22Rv1 (cell line): Measurements from ENCODE around the gene MCUB.
"Not testable (repeated sequence)": the region's sequence is repeated elsewhere in the genome, so short reads cannot be mapped to it uniquely, and the experiment has no call there.

Source experiments
- H3K27ac ChIP-seq: fragments of 450-650 bp; 2 replicates; pipeline ENCODE4 v1.5.1; 2017
- CTCF ChIP-seq: fragments of 450-650 bp; IDR thresholded peaks from 2 replicates; pipeline ENCODE4 v1.5.1; 2017; ENCODE audit warnings: mild to moderate bottlenecking
- ZFX ChIP-seq: fragments of 450-650 bp; IDR thresholded peaks from 2 replicates; pipeline ENCODE4 v1.6.1; 2017; ENCODE audit warnings: antibody characterized with exemption, borderline replicate concordance

Gene MCUB

GRCh38 chr4:109589119-109589518 is 29.1 kb downstream of the MCUB start:
- no peak overlapping the region for H3K27ac ChIP-seq
- TF ChIP-seq CTCF (no peak), ZFX (no peak)

- no peak for TF ChIP-seq CTCF
- no peak for TF ChIP-seq ZFX
- H3K27ac ChIP-seq, result no peak overlapping the region
Measured at GRCh38 chr4:109589605-109590004, 29.6 kb downstream of the MCUB start.

GRCh38 chr4:109590905-109591304 is 30.9 kb downstream of the MCUB start:
- no peak for TF ChIP-seq ZFX
- no peak for TF ChIP-seq CTCF
- H3K27ac ChIP-seq, result no peak overlapping the region

- no peak for TF ChIP-seq ZFX
- TF ChIP-seq CTCF, result no peak
- no peak overlapping the region for H3K27ac ChIP-seq
Measured at GRCh38 chr4:109592367-109592766, 32.3 kb downstream of the MCUB start.

GRCh38 chr4:109595123-109595522 is 35.1 kb downstream of the MCUB start:
- H3K27ac ChIP-seq, result not testable (repeated sequence)

GRCh38 chr4:109596420-109597085 is 36.5 kb downstream of the MCUB start:
- H3K27ac ChIP-seq, result not testable (repeated sequence)

- no peak overlapping the region for H3K27ac ChIP-seq
- TF ChIP-seq CTCF, result no peak
- no peak for TF ChIP-seq ZFX
Measured at GRCh38 chr4:109599046-109599652, 39.1 kb downstream of the MCUB start.

- no peak for TF ChIP-seq ZFX
- TF ChIP-seq CTCF, result no peak
- no peak overlapping the region for H3K27ac ChIP-seq
Measured at GRCh38 chr4:109600431-109600830, 40.4 kb downstream of the MCUB start.
